ENCODE results near the gene HSPBP1.

DNA sequence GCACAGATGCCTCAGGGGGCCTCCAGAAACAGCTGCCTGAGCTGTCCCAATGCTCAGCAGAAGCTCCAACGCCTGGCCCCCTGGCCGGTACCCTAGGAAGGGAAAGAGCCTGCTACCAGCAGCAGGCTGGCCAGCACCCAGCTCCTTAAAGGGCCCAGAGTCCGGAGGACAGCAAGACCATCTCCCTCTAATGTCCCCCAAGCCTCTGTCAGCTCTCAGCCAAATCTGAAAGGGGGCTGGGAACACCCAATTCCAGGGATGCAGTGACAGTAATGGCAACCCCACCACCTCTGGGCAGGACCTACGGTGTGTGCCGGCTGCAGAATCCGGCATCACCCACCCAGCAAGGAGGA lies 25.3 kb downstream of the HSPBP1 start:
- TF ChIP-seq EP300 (IDR thresholded peaks at IDR 0.05) (no peak), POLR2A (IDR thresholded peaks at IDR 0.05) (no peak), CTCF (IDR thresholded peaks at IDR 0.05) (no peak)
